GM19324 (cell line): Measurements from ENCODE around the gene CAMTA1.

Source experiments
- ATAC-seq: cut with Tn5 transposase; IDR thresholded peaks from one replicate; pipeline ENCODE4 v1.9.1; 2021; ENCODE audit warnings: mild to moderate bottlenecking, moderate library complexity; ENCODE audit not compliant: unreplicated experiment, low FRiP score

CAMTA1 gene

GRCh38 chr1:7207875-7208646 is 422.8 kb downstream of the CAMTA1 start:
- no peak for ATAC-seq

- ATAC-seq: no peak
Observed at GRCh38 chr1:7208647-7209180, 423.5 kb downstream of the CAMTA1 start.

GRCh38 chr1:7209336-7209735 is 424.1 kb downstream of the CAMTA1 start:
- ATAC-seq: no peak

GRCh38 chr1:7218210-7218832 is 433.1 kb downstream of the CAMTA1 start:
- ATAC-seq: no peak

GRCh38 chr1:7219031-7219430 is 433.8 kb downstream of the CAMTA1 start:
- ATAC-seq: no peak

GRCh38 chr1:7220007-7220406 is 434.8 kb downstream of the CAMTA1 start:
- no peak for ATAC-seq

- no peak for ATAC-seq
Observed at GRCh38 chr1:7220712-7221252, 435.5 kb downstream of the CAMTA1 start.

- ATAC-seq: no peak
Observed at GRCh38 chr1:7221826-7222694, 436.8 kb downstream of the CAMTA1 start.

GRCh38 chr1:7222695-7223015 is 437.4 kb downstream of the CAMTA1 start:
- ATAC-seq: no peak

GRCh38 chr1:7223334-7224080 is 438.3 kb downstream of the CAMTA1 start:
- no peak for ATAC-seq

- ATAC-seq: no peak
Observed at GRCh38 chr1:7224081-7224534, 438.9 kb downstream of the CAMTA1 start.

GRCh38 chr1:7224644-7225043 is 439.4 kb downstream of the CAMTA1 start:
- no peak for ATAC-seq

- no peak for ATAC-seq
Observed at GRCh38 chr1:7225711-7226505, 440.7 kb downstream of the CAMTA1 start.

GRCh38 chr1:7227654-7228053 is 442.4 kb downstream of the CAMTA1 start:
- ATAC-seq: no peak

GRCh38 chr1:7228252-7228961 is 443.2 kb downstream of the CAMTA1 start:
- ATAC-seq: no peak

GRCh38 chr1:7229186-7229585 is 443.9 kb downstream of the CAMTA1 start:
- no peak for ATAC-seq

- no peak for ATAC-seq
Observed at GRCh38 chr1:7229696-7230631, 444.7 kb downstream of the CAMTA1 start.
